OCI-LY1 (cell line): ENCODE data around the gene TRIM62.

Experiments
- CTCF ChIP-seq: fragments of 200-600 bp; sonication (generic), shearing (Covaris generic); IDR thresholded peaks from 2 replicates; pipeline ENCODE4 v1.5.1; 2017; ENCODE audit warnings: mild to moderate bottlenecking, antibody characterized with exemption, low read length, moderate library complexity, mixed read lengths
- EZH2 ChIP-seq: fragments of 200-600 bp; sonication (generic), shearing (Covaris generic); IDR thresholded peaks from 2 replicates; pipeline ENCODE4 v1.8.0; 2017; ENCODE audit warnings: borderline replicate concordance, mixed run types, mild to moderate bottlenecking, antibody characterized with exemption, low read length, moderate library complexity, mixed read lengths

- no peak for TF ChIP-seq CTCF
- TF ChIP-seq EZH2 = no peak
These were observed 39.3 kb downstream of the TRIM62 start for GRCh38 chr1:33142483-33143064.
